Endodermal cell (in vitro differentiated cells): ENCODE measurements around the gene LIMS1. TPM values are rescaled to one million over a fixed set of nuclear protein-coding genes. Genes with fewer than 3 reads are reported as not detected.

Source experiments
- total RNA-seq, 2 donors: library from RNA; stranded (reverse); fragmentation: NEBNext Ultra II Directional in 1 of 2; extraction: Animal tissue kit (Norgen Biotek cat#: 25700) in 1 of 2; gene quantifications; 2 replicates in 1 of 2; 3 replicates in 1 of 2; pipeline ENCODE4 v1.2.1, GENCODE V29; 2021

LIMS1 gene
- total RNA-seq, 2 donors from 2014 or later = 45.9 to 46.6 TPM

Other genes with a start within 250 kb of the LIMS1 start
- under 1 TPM; 0.62 to 1.00 TPM for gene SULT1C2, start 245.6 kb upstream of the LIMS1 start, total RNA-seq
- 1 to 10 TPM; 2.4 to 2.7 TPM for gene SULT1C4, start 156.5 kb upstream of the LIMS1 start, total RNA-seq
- gene GCC2, start 85.3 kb upstream of the LIMS1 start, total RNA-seq = 10 to 100 TPM; 57.0 to 59.9 TPM
- gene RANBP2, start 185.0 kb downstream of the LIMS1 start, total RNA-seq = 10 to 100 TPM; 90.6 to 92.7 TPM